Measurements from ENCODE around the gene KIR2DL1.
"Not testable (repeated sequence)": the region's sequence is repeated elsewhere in the genome, so short reads cannot be mapped to it uniquely, and the experiment has no call there.

Gene KIR2DL1

DNA sequence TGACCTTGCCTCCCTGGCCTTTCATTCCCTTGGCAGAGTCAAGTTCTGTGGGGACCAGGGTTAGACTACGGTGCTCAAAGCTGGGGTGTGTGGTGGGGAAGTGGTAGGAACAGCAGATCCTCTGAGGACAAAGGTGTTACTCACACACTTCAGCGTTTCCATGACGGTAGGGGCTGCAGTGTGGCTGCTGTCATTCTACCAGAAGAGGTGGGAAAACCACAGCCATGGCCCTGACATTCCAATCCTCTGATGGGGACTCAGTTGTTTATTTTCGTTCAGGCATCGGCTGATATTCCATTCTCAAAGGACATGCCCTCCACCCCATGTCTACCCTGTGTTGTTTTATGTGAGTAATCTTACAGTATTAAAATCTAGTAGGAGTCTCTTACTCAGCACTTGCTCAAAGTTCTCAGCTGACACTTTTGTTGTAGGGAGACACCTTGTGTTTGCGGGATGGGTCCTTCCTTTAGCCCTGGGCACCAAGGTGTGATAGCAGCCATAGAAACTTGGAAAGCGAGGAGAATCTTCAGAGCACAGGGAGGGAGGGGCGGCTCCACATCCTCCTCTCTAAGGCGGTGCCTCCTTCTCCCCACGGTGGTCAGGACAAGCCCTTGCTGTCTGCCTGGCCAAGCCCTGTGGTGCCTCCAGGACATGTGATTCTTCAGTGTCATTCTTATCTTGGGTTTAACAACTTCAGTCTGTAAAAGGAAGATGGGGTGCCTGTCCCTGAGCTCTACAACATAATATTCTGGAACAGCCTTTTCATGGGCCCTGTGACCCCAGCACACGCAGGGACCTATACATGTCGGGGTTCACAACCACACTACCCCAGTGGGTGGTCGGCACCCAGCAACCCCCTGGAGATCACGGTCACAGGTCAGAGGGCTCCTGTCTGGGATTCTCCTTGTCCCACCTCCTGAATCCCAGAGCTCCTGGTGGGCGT lies 1.7 kb downstream of the KIR2DL1 start:
- DNase-seq (ENCODE audit: low read depth), result not testable (repeated sequence)

- not testable (repeated sequence) for DNase-seq (ENCODE audit: low read depth)
Observed at GRCh38 chr19:54772666-54773065, 3.1 kb downstream of the KIR2DL1 start.

- not testable (repeated sequence) for DNase-seq (ENCODE audit: low read depth)
Observed at GRCh38 chr19:54775095-54775815, 5.7 kb downstream of the KIR2DL1 start.

GRCh38 chr19:54775830-54776229 lies 6.2 kb downstream of the KIR2DL1 start:
- not testable (repeated sequence) for DNase-seq (ENCODE audit: low read depth)

GRCh38 chr19:54777851-54778250 lies 8.3 kb downstream of the KIR2DL1 start:
- not testable (repeated sequence) for DNase-seq (ENCODE audit: low read depth)

DNA sequence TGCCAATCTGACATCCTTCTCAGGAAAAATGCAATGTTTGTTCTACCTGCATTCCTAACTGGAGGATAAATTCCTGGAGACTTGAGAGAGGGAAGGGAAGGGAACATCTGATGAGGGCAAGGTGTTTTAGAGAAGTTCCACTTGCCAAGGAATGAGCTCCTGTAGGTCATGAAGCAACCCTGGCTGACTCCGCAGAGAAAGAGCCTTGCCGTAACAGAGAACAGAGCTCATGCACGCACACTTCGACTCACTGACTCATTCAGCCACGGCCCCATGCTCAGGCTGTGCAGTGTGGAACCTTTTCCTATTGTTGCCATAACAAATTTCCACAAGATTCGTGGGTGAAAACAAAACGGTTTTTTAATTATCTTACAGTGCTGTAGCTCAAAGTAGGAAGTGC lies 9.3 kb downstream of the KIR2DL1 start:
- not testable (repeated sequence) for DNase-seq (ENCODE audit: low read depth)

GRCh38 chr19:54782916-54783315 lies 13.3 kb downstream of the KIR2DL1 start:
- DNase-seq (ENCODE audit: low read depth), result not testable (repeated sequence)

DNA sequence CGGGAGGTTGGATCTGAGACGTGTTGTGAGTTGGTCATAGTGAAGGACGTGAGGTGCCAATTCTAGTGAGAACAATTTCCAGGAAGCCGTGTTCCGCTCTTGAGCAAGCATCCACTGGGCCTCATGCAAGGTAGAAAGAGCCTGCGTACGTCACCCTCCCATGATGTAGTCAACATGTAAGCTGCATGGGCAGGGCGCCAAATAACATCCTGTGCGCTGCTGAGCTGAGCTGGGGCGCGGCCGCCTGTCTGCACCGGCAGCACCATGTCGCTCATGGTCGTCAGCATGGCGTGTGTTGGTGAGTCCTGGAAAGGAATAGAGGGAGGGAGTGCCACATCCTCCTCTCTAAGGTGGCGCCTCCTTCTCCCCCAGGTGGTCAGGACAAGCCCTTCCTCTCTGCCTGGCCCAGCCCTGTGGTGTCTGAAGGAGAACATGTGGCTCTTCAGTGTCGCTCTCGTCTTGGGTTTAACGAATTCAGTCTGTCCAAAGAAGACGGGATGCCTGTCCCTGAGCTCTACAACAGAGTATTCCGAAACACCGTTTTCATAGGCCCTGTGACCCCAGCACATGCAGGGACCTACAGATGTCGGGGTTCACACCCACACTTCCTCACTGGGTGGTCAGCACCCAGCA lies 16.6 kb downstream of the KIR2DL1 start:
- DNase-seq (ENCODE audit: low read depth), result not testable (repeated sequence)

- not testable (repeated sequence) for DNase-seq (ENCODE audit: low read depth)
Observed at GRCh38 chr19:54788154-54788553, 18.6 kb downstream of the KIR2DL1 start.

GRCh38 chr19:54790711-54791110 lies 21.1 kb downstream of the KIR2DL1 start:
- DNase-seq (ENCODE audit: low read depth), result no peak

DNA sequence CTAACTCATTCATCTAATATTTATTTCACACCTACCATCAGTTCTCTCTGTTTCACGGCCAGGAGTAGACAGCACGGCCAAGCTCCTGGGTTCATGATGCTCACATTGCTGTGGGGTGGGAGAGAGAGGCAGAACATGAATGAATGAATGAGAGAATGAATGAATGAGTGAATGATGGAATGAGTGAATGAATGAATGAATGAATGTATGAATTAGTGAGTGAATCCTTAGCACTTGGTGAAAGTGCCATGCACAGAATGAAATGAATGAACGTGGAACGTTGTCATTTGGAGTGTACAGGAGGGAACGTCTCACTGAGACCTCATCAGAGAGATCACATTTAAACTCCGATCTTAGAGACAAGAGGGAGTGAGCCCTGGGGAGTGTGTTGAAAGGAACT lies 21.9 kb downstream of the KIR2DL1 start:
- DNase-seq (ENCODE audit: low read depth), result no peak

DNA sequence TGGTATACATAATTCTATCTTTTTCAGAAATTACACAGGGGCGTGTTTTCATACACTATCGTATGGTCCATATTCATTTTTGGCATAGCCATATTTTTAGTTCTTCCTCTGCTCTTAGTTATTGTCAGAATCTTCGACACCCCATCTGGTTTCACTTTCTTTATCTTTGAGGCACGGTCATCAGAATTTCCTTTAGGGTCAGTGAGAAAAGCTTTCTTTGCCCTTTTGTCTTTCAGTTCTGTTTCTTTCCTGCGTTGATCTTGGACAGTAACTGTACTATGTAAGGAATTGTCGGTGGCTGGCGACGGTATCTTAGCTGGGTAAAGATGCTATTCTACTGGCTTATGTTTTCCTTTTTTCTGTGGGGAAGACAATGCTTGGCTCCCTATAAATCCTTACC lies 23.2 kb downstream of the KIR2DL1 start:
- no peak for DNase-seq (ENCODE audit: low read depth)

GRCh38 chr19:54795758-54796157 lies 26.2 kb downstream of the KIR2DL1 start:
- no peak for DNase-seq (ENCODE audit: low read depth)

- DNase-seq (ENCODE audit: low read depth), result no peak
Observed at GRCh38 chr19:54803410-54803809, 33.8 kb downstream of the KIR2DL1 start, which contains the start of gene KIR2DL4. Gene KIR2DL4, plus strand, starts transcription at chr19:54803610. Its CDS starts 42 bp downstream, at chr19:54803652.

GRCh38 chr19:54804101-54804500 lies 34.5 kb downstream of the KIR2DL1 start:
- DNase-seq (ENCODE audit: low read depth), result no peak

DNA sequence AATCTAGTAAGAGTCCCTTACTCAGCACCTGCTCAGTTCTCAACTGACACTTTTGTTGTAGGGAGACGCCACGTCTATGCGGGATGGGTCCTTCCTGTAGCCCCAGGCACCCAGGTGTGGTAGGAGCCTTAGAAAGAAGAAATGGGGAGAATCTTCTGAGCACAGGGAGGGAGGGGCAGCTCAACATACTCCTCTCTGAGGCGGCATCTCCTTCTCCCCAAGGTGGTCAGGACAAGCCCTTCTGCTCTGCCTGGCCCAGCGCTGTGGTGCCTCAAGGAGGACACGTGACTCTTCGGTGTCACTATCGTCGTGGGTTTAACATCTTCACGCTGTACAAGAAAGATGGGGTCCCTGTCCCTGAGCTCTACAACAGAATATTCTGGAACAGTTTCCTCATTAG lies 35.0 kb downstream of the KIR2DL1 start:
- no peak for DNase-seq (ENCODE audit: low read depth)

DNA sequence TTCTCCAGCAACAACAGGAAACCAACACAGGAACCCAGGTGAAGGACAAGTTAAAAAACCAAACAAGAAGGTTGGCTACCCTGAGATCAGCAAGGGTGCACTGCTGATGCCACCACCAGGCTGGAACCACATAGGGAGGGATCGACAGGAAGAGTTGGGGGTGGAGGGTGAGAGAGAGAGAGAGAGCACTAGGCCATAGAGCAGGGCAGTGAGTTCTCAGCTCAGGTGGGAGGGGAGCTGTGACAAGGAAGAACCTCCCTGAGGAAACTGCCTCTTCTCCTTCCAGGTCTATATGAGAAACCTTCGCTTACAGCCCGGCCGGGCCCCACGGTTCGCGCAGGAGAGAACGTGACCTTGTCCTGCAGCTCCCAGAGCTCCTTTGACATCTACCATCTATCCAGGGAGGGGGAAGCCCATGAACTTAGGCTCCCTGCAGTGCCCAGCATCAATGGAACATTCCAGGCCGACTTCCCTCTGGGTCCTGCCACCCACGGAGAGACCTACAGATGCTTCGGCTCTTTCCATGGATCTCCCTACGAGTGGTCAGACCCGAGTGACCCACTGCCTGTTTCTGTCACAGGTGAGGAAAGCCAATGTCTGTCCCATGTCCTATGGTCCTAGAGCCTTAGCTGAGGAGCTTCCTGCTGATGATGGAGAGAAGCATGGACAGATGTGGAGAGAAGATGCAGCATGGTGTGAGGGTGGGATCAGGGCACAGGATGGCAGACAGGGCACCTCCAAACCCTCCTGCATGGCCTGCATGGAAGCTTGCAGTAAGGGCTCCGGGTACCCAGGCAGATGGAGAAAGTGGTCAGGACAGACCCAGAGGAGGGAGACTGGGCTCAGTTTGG lies 36.3 kb downstream of the KIR2DL1 start:
- no peak for DNase-seq (ENCODE audit: low read depth)

- DNase-seq (ENCODE audit: low read depth), result no peak
Observed at GRCh38 chr19:54806516-54806838, 36.9 kb downstream of the KIR2DL1 start.

GRCh38 chr19:54814571-54814970 lies 45.0 kb downstream of the KIR2DL1 start:
- not testable (repeated sequence) for DNase-seq (ENCODE audit: low read depth)

DNA sequence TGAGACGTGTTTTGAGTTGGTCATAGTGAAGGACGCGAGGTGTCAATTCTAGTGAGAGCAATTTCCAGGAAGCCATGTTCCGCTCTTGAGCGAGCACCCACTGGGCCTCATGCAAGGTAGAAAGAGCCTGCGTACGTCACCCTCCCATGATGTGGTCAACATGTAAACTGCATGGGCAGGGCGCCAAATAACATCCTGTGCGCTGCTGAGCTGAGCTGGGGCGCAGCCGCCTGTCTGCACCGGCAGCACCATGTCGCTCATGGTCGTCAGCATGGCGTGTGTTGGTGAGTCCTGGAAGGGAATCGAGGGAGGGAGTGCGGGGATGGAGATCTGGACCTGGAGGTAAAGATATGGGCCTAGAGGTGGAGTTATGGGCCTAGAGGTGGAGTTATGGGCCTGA lies 46.7 kb downstream of the KIR2DL1 start, which contains the start of gene KIR3DL1:
KIR3DL1 (plus strand) TSS at position 218 of the 400 bp plus-strand sequence.
- DNase-seq (ENCODE audit: low read depth), result not testable (repeated sequence)
